H9 (cell line): ENCODE measurements around the gene MICOS13. TPM values are rescaled to one million over a fixed set of nuclear protein-coding genes. Genes with fewer than 3 reads are reported as not detected.

Experiments
- DNase-seq: peaks from one replicate; pipeline ENCODE4 v3.0.0-alpha.2; 2017
- H2AFZ ChIP-seq: one replicate; pipeline ENCODE4 v1.6.1; 2013; ENCODE audit warnings: mild to moderate bottlenecking, low read length, control low read depth, moderate library complexity
- H2AK5ac ChIP-seq: 2 replicates; pipeline ENCODE4 v1.6.1; 2013; ENCODE audit warnings: low read length, control low read depth, mixed read lengths; ENCODE audit not compliant: insufficient read length
- H2BK120ac ChIP-seq: one replicate; pipeline ENCODE4 v1.6.1; 2013; ENCODE audit warnings: low read depth, mild to moderate bottlenecking, low read length, control low read depth, inconsistent platforms; ENCODE audit not compliant: poor library complexity, severe bottlenecking
- H2BK12ac ChIP-seq: 2 replicates; pipeline ENCODE4 v1.6.1; 2013; ENCODE audit warnings: low read length, control low read depth, mixed read lengths, low read depth; ENCODE audit not compliant: insufficient read length
- H2BK15ac ChIP-seq: 2 replicates; pipeline ENCODE4 v1.6.1; 2013; ENCODE audit warnings: low read depth, low read length, control low read depth
- H2BK20ac ChIP-seq: one replicate; pipeline ENCODE4 v1.6.1; 2013; ENCODE audit warnings: low read depth, mild to moderate bottlenecking, low read length, control low read depth, inconsistent platforms; ENCODE audit not compliant: poor library complexity, severe bottlenecking
- H2BK5ac ChIP-seq: 2 replicates; pipeline ENCODE4 v1.6.1; 2013; ENCODE audit warnings: low read length, control low read depth, mixed read lengths; ENCODE audit not compliant: insufficient read length
- H3K14ac ChIP-seq: 2 replicates; pipeline ENCODE4 v1.6.1; 2013; ENCODE audit warnings: low read length, control low read depth; ENCODE audit not compliant: insufficient read depth
- H3K18ac ChIP-seq: 2 replicates; pipeline ENCODE4 v1.6.1; 2013; ENCODE audit warnings: low read depth, mild to moderate bottlenecking, mixed read lengths, low read length, control low read depth; ENCODE audit not compliant: insufficient read length
- H3K23ac ChIP-seq: 2 replicates; pipeline ENCODE4 v1.6.1; 2013; ENCODE audit warnings: low read length, control low read depth, mixed read lengths, low read depth; ENCODE audit not compliant: insufficient read length
- H3K23me2 ChIP-seq: 2 replicates; pipeline ENCODE4 v1.6.1; 2013; ENCODE audit warnings: low read depth, mild to moderate bottlenecking, mixed read lengths, low read length, control low read depth; ENCODE audit not compliant: insufficient read length, poor library complexity, severe bottlenecking
- H3K27ac ChIP-seq: 2 replicates; pipeline ENCODE4 v1.5.1; 2013; ENCODE audit warnings: low read length, control low read depth, mixed read lengths, low read depth; ENCODE audit not compliant: insufficient read length
- H3K27me3 ChIP-seq: 2 replicates; pipeline ENCODE4 v1.6.1; 2013; ENCODE audit warnings: low read length, control low read depth, inconsistent platforms; ENCODE audit not compliant: insufficient read depth
- H3K4ac ChIP-seq: 2 replicates; pipeline ENCODE4 v1.6.1; 2013; ENCODE audit warnings: low read depth, mild to moderate bottlenecking, control low read depth, inconsistent platforms, low read length, moderate library complexity
- H3K4me1 ChIP-seq: 2 replicates; pipeline ENCODE4 v1.6.1; 2013; ENCODE audit warnings: low read length, control low read depth, inconsistent platforms; ENCODE audit not compliant: insufficient read depth
- H3K4me2 ChIP-seq: 2 replicates; pipeline ENCODE4 v1.6.1; 2013; ENCODE audit warnings: low read length, control low read depth, mixed read lengths; ENCODE audit not compliant: insufficient read length, insufficient read depth
- H3K56ac ChIP-seq: 2 replicates; pipeline ENCODE4 v1.6.1; 2013; ENCODE audit warnings: low read depth, mild to moderate bottlenecking, mixed read lengths, low read length, control low read depth; ENCODE audit not compliant: insufficient read length
- H3K79me1 ChIP-seq: 2 replicates; pipeline ENCODE4 v1.6.1; 2013; ENCODE audit warnings: low read depth, mild to moderate bottlenecking, moderate library complexity, low read length, control low read depth, inconsistent platforms; ENCODE audit not compliant: insufficient read depth, poor library complexity, severe bottlenecking
- H3K79me2 ChIP-seq: 2 replicates; pipeline ENCODE4 v1.6.1; 2013; ENCODE audit warnings: low read length, control low read depth, inconsistent platforms; ENCODE audit not compliant: insufficient read depth
- H3K9ac ChIP-seq: 2 replicates; pipeline ENCODE4 v1.6.1; 2013; ENCODE audit warnings: low read length, control low read depth, mixed read lengths; ENCODE audit not compliant: insufficient read length; ENCODE audit errors: extremely low read depth
- H3K9me3 ChIP-seq: one replicate; pipeline ENCODE4 v1.6.1; 2013; ENCODE audit warnings: low read depth, low read length, inconsistent platforms; ENCODE audit not compliant: control insufficient read depth
- H3T11ph ChIP-seq: one replicate; pipeline ENCODE4 v1.6.1; 2013; ENCODE audit warnings: mild to moderate bottlenecking, low read length, control low read depth, inconsistent platforms
- H4K20me1 ChIP-seq: one replicate; pipeline ENCODE4 v1.6.1; 2013; ENCODE audit not compliant: control insufficient read depth, insufficient read length, insufficient read depth
- H4K5ac ChIP-seq: 2 replicates; pipeline ENCODE4 v1.6.1; 2013; ENCODE audit warnings: low read depth, mild to moderate bottlenecking, mixed read lengths, low read length, control low read depth; ENCODE audit not compliant: insufficient read length
- H4K8ac ChIP-seq: replicated peaks from 2 replicates; pipeline ENCODE4 v1.6.1; 2013; ENCODE audit warnings: low read length, control low read depth, mixed read lengths, low read depth; ENCODE audit not compliant: insufficient read length
- H4K91ac ChIP-seq: 2 replicates; pipeline ENCODE4 v1.6.1; 2013; ENCODE audit warnings: low read depth, mild to moderate bottlenecking, moderate library complexity, mixed read lengths, low read length, control low read depth; ENCODE audit not compliant: insufficient read length
- H3K27ac Mint-ChIP-seq, 3 experiments: 2 replicates in 2 of 3; 3 replicates in 1 of 3; pipeline ENCODE4 v1.8.0; 2020 to 2021; ENCODE audit warnings: mixed read lengths in 3 of 3, mild to moderate bottlenecking in 1 of 3, moderate library complexity in 1 of 3
- H3K27me3 Mint-ChIP-seq: 2 replicates; pipeline ENCODE4 v1.8.0; 2021; ENCODE audit warnings: low read depth, mild to moderate bottlenecking, moderate library complexity, mixed read lengths
- H3K36me3 Mint-ChIP-seq, 3 experiments: 2 replicates in 2 of 3; 3 replicates in 1 of 3; pipeline ENCODE4 v1.8.0; 2020 to 2021; ENCODE audit warnings: low read depth in 3 of 3, mixed read lengths in 3 of 3; ENCODE audit not compliant: insufficient read depth in 1 of 3
- H3K4me1 Mint-ChIP-seq, 2 experiments: 2 replicates each; pipeline ENCODE4 v1.8.0; 2020; ENCODE audit warnings: mixed read lengths in 2 of 2
- H3K4me3 Mint-ChIP-seq, 2 experiments: 2 replicates in 1 of 2; 3 replicates in 1 of 2; pipeline ENCODE4 v1.8.0; 2020 to 2021; ENCODE audit warnings: mild to moderate bottlenecking in 2 of 2, mixed read lengths in 2 of 2, moderate library complexity in 1 of 2
- H3K9me3 Mint-ChIP-seq, 2 experiments: 2 replicates in 1 of 2; 3 replicates in 1 of 2; pipeline ENCODE4 v1.8.0; 2020; ENCODE audit warnings: mild to moderate bottlenecking in 2 of 2, mixed read lengths in 2 of 2, moderate library complexity in 1 of 2
- CTCF ChIP-seq: fragments of 200-600 bp; sonication (generic); conservative IDR thresholded peaks from 3 replicates; pipeline ENCODE4 v1.8.0; 2021; ENCODE audit warnings: antibody characterized with exemption, mild to moderate bottlenecking
- WGBS: extraction: QIAGEN DNeasy Blood & Tissue Kit; methylation state at CpG from one replicate; pipeline ENCODE4 v1.1.7; 2013; ENCODE audit warnings: missing lambda C conversion rate, low lambda C conversion rate, mixed read lengths; ENCODE audit not compliant: insufficient read length; ENCODE audit errors: extremely low coverage; 5-methylcytosine and 5-hydroxymethylcytosine counted together
- total RNA-seq: library from RNA; stranded (reverse); gene quantifications from 2 replicates; pipeline ENCODE4 v1.2.1, GENCODE V29; 2021

Gene MICOS13
- total RNA-seq, 1 experiment from 2014 or later = 23.8 TPM

GRCh38 chr19:5697890-5698634 lies 17.7 kb upstream of the MICOS13 start:
- Mint-ChIP-seq H3K36me3 (peaks cover 41 to 70% (median 58%) of the 10 kb centered on the region in 3 experiments), H3K9me3 (peaks cover under 1 to 12% of the 10 kb centered on the region in 2 experiments; a peak in 3 of 5 replicates), H3K27me3 (peaks cover 4% of the 10 kb centered on the region; the same call in 1 of the 2 replicates), H3K27ac (peak overlapping the region in 1 of 3 experiments; percentile 70; a peak in 1 of 7 replicates), H3K4me3 (no peak overlapping the region), H3K4me1 (peaks cover 0 to 3% of the 10 kb centered on the region in 2 experiments; a peak in 1 of 4 replicates)
- DNase-seq = no peak
- H2BK120ac ChIP-seq = no peak overlapping the region
- H3K9me3 ChIP-seq = no peaks in the 10 kb centered on the region
- no CpG with 5 or more reads among the region's 30 CpGs for WGBS
- no peaks in the 10 kb centered on the region for H3K79me2 ChIP-seq
- no peaks in the 10 kb centered on the region for H3K23me2 ChIP-seq
- no peak overlapping the region for H3K56ac ChIP-seq
- no peak overlapping the region for H3K9ac ChIP-seq
- no peak overlapping the region for H2BK5ac ChIP-seq
- H3K4ac ChIP-seq = no peak overlapping the region
- no peak overlapping the region for H3K14ac ChIP-seq
- no peak overlapping the region for H3K18ac ChIP-seq
- no peak overlapping the region for H3K23ac ChIP-seq
- H4K5ac ChIP-seq = no peak overlapping the region
- H2BK12ac ChIP-seq = no peak overlapping the region
- TF ChIP-seq CTCF = no peak
- H2AK5ac ChIP-seq = no peak overlapping the region
- H3K27me3 ChIP-seq = no peaks in the 10 kb centered on the region
- H2BK20ac ChIP-seq = no peak overlapping the region
- H3K27ac ChIP-seq = no peak overlapping the region
- H3K4me2 ChIP-seq = no peak overlapping the region
- no peak overlapping the region for H2BK15ac ChIP-seq
- H2AFZ ChIP-seq = no peak overlapping the region
- H3K4me1 ChIP-seq = no peaks in the 10 kb centered on the region
- H4K91ac ChIP-seq = no peak overlapping the region
- no peak overlapping the region for H4K8ac ChIP-seq
- H4K20me1 ChIP-seq = no peaks in the 10 kb centered on the region
- H3T11ph ChIP-seq = no peak overlapping the region
- H3K79me1 ChIP-seq = no peaks in the 10 kb centered on the region
